Stimulated activated naive B cell treated with anti-CD40 and anti-IgM and Interleukin-4, amounts not matched to agents 10 μg/mL and 1 μg/mL and 100 μg/mL, for 72 hours (primary cell): ENCODE data around the gene CD79A.

Source experiments
- ATAC-seq, 2 donors: fragments of 150-1000 bp; cut with Tn5 transposase; replicated peaks; 2 replicates each; pipeline ENCODE4 v1.10.0; 2021; ENCODE audit warnings: moderate library complexity in 1 of 2
- DNase-seq: peaks from one replicate; pipeline ENCODE4 v3.0.0; 2021
- H3K27ac Mint-ChIP-seq: one replicate; pipeline ENCODE4 v1.8.0; 2022; ENCODE audit warnings: mild to moderate bottlenecking, mixed read lengths
- H3K27me3 Mint-ChIP-seq, 2 donors: one replicate each; pipeline ENCODE4 v1.8.0; 2022; ENCODE audit warnings: mixed read lengths in 2 of 2
- H3K36me3 Mint-ChIP-seq, 2 donors: one replicate each; pipeline ENCODE4 v1.8.0; 2022; ENCODE audit warnings: mixed read lengths in 2 of 2, mild to moderate bottlenecking in 1 of 2
- H3K4me1 Mint-ChIP-seq, 2 donors: one replicate each; pipeline ENCODE4 v1.8.0; 2022; ENCODE audit warnings: mixed read lengths in 2 of 2, mild to moderate bottlenecking in 1 of 2
- H3K4me3 Mint-ChIP-seq, 2 donors: one replicate each; pipeline ENCODE4 v1.8.0; 2022; ENCODE audit warnings: mild to moderate bottlenecking in 2 of 2, mixed read lengths in 2 of 2, moderate library complexity in 1 of 2
- H3K9me3 Mint-ChIP-seq, 2 donors: one replicate each; pipeline ENCODE4 v1.8.0; 2022; ENCODE audit warnings: mixed read lengths in 2 of 2, mild to moderate bottlenecking in 1 of 2

Gene CD79A

DNA sequence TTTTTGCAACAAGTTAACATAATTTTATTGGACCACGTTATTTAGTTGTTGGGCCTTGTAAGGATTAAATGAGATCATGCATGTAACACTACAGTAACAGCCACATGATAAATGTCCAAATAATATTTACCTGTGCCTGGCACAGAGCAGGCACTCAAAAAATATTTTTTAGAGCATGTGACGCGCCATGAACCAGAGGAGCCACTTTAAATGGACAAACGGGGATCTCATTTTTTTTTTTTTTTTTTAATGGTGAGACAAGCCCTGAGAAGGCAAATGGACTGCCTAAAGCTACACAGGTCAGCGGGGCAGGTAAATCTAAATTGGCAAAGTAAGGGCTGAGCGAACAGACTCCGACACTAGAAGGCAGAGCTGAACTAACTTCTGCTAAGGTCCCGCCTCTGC is 17.9 kb upstream of the CD79A start:
- peak overlapping the region; percentile 85 to 92 for H3K4me3 Mint-ChIP-seq
- peaks cover 35 to 39% of the 10 kb centered on the region in 2 donors for H3K36me3 Mint-ChIP-seq
- no peaks in the 10 kb centered on the region for H3K27me3 Mint-ChIP-seq
- no peak for ATAC-seq
- no peak for DNase-seq
- peak overlapping the region; percentile 98 for H3K27ac Mint-ChIP-seq
- peaks cover 23 to 38% of the 10 kb centered on the region in 2 donors for H3K4me1 Mint-ChIP-seq
- no peaks in the 10 kb centered on the region for H3K9me3 Mint-ChIP-seq

- no peaks in the 10 kb centered on the region for H3K9me3 Mint-ChIP-seq
- peak; percentile 97 for DNase-seq
- no peaks in the 10 kb centered on the region for H3K27me3 Mint-ChIP-seq
- H3K27ac Mint-ChIP-seq: peak within 1 kb of the TSS; percentile 98
- peaks cover 29 to 44% of the 10 kb centered on the region in 2 donors for H3K4me1 Mint-ChIP-seq
- peaks cover 41 to 45% of the 10 kb centered on the region in 2 donors for H3K36me3 Mint-ChIP-seq
- peak within 1 kb of the TSS; percentile 85 to 92 for H3K4me3 Mint-ChIP-seq
- peak; percentile 81 to 88 for ATAC-seq
Observed at GRCh38 chr19:41859618-41860418, 17.3 kb upstream of the CD79A start, which contains the start of gene RPS19. RPS19 (plus strand) TSS chr19:41860255; CDS start chr19:41860775, 520 bp downstream.

DNA sequence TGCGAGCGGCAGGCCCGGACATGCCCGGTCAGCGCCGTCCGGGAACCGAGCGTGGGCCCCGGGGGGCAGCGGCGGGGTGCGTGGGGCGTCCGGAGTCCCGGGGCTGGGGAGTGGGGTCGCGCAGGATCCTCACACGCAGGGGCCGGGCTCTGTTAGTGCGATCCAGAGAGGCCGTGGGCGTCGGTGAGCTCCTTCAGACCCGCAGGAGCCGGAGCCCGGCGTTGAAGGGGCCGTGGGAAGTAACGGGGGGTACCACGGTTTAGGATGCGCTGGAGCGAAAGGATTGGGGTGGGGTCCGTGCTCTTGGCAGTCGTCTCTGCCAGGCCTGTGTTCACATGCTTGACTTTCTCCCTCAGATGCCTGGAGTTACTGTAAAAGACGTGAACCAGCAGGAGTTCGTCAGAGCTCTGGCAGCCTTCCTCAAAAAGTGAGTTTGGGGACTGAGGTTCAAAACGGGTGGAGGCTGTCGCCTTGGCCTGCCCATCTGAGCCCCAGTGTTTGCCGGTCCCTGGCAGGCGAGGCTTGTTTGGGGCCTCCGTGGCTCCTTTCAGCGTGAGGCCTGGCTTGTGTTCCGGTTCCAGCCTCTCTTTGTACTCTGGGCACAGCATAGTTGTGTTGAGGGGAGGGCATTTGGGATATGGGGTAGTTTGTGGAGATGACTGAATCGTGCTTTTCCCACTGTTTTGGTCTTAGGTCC is 16.5 kb upstream of the CD79A start:
- Mint-ChIP-seq H3K4me1 (peaks cover 29 to 49% of the 10 kb centered on the region in 2 donors), H3K9me3 (no peaks in the 10 kb centered on the region), H3K36me3 (peaks cover 45 to 48% of the 10 kb centered on the region in 2 donors), H3K27me3 (no peaks in the 10 kb centered on the region), H3K4me3 (peak overlapping the region; percentile 85 to 92), H3K27ac (peak overlapping the region; percentile 98)
- DNase-seq: no peak
- no peak for ATAC-seq

- H3K4me1 Mint-ChIP-seq: peaks cover 31 to 54% of the 10 kb centered on the region in 2 donors
- H3K36me3 Mint-ChIP-seq: peaks cover 49 to 52% of the 10 kb centered on the region in 2 donors
- peak overlapping the region; percentile 85 to 92 for H3K4me3 Mint-ChIP-seq
- H3K27ac Mint-ChIP-seq: peak overlapping the region; percentile 98
- DNase-seq (no peak), ATAC-seq (no peak)
- H3K27me3 Mint-ChIP-seq: no peaks in the 10 kb centered on the region
- no peaks in the 10 kb centered on the region for H3K9me3 Mint-ChIP-seq
Observed at GRCh38 chr19:41861116-41861768, 15.8 kb upstream of the CD79A start.

DNA sequence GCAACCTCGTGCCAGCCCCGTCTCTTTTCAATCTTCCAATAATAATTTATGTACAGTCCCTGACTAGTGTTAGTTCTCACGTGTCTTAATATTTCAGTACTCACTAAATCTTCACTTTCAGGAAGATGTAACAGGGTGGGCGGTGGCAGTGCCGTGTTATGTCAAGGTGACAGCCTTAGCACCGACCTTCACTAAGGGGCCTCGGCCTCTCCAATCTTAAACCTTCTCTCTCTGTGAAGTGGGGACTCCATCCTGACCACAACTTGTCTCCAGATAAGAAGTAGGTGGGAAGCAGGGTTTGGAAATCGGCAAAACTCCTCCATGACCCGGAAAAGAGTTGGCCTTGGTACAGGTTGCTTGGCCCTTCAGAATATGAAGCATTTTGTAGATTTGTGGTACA is 15.2 kb upstream of the CD79A start:
- peak overlapping the region; percentile 85 to 92 for H3K4me3 Mint-ChIP-seq
- no peaks in the 10 kb centered on the region for H3K9me3 Mint-ChIP-seq
- peaks cover 51 to 55% of the 10 kb centered on the region in 2 donors for H3K36me3 Mint-ChIP-seq
- H3K27ac Mint-ChIP-seq: peak overlapping the region; percentile 98
- no peak for ATAC-seq
- no peak for DNase-seq
- no peaks in the 10 kb centered on the region for H3K27me3 Mint-ChIP-seq
- H3K4me1 Mint-ChIP-seq: peaks cover 33 to 60% of the 10 kb centered on the region in 2 donors

- no peaks in the 10 kb centered on the region for H3K27me3 Mint-ChIP-seq
- H3K27ac Mint-ChIP-seq: peak overlapping the region; percentile 89
- peak overlapping the region; percentile 85 to 92 for H3K4me3 Mint-ChIP-seq
- ATAC-seq (no peak), DNase-seq (no peak)
- peaks cover 51 to 55% of the 10 kb centered on the region in 2 donors for H3K36me3 Mint-ChIP-seq
- peaks cover 33 to 61% of the 10 kb centered on the region in 2 donors for H3K4me1 Mint-ChIP-seq
- no peaks in the 10 kb centered on the region for H3K9me3 Mint-ChIP-seq
Observed at GRCh38 chr19:41862445-41862986, 14.6 kb upstream of the CD79A start.

DNA sequence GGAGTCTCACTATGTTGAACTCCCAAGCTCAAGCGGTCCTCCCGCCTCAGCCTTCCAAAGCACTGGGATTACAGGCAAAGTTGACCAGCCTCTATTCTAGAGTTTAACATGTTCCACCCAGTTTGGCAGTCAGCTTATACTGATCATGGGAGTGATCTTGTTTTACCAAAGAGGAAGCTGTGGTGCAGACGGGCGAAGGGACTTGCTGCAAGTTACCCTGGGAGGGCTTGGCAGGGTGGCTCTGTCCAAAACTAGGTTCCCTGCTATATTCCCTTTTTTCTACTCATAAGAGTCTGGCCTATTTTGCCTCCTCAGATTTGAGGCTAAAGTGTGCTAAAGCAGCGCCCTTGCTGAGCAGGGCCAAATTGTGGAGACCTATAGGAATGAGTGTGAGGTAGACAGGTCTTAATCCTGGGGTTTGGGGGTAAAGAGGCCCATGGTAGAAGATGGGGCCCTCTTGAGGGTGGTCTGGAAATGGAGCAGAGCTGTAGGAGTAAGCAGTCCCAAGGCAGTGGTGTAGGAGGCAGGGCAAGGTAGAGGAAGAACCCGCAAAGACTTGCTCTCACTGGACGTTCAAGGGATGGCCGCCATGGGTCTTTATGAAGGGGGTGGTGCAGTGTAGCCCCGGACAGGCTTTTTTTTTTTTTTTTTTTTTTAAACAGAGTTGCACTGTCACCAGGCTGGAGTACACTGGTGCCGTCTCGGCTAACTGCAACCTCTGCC is 13.7 kb upstream of the CD79A start:
- Mint-ChIP-seq H3K4me1 (peaks cover 40 to 69% of the 10 kb centered on the region in 2 donors), H3K27ac (peak overlapping the region; percentile 89), H3K27me3 (no peaks in the 10 kb centered on the region), H3K9me3 (no peaks in the 10 kb centered on the region), H3K36me3 (peaks cover 58 to 62% of the 10 kb centered on the region in 2 donors), H3K4me3 (peak overlapping the region; percentile 85 to 92)
- DNase-seq (no peak), ATAC-seq (no peak)

DNA sequence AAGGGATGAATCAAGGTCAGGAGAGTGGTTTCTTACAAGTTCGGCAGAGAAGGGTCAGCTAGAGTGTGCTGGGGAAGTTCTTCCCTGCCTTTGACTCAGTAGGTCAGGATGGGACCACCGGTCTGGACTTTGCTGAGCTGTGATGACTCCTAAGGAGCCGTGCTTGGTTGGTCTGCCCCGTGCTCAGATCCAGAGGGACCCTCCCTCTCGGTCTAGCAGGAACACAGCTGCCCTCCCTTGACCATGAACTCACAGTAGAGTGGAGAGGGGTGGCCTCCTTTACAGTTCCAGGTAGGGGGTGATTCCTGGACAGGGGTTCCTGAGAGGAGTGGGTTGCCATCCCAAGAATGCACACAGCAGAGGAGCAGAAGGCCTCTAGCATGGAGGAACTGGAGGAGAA is 12.7 kb upstream of the CD79A start:
- Mint-ChIP-seq H3K9me3 (no peaks in the 10 kb centered on the region), H3K4me3 (peak overlapping the region; percentile 74 to 85), H3K27me3 (no peaks in the 10 kb centered on the region), H3K27ac (peak overlapping the region; percentile 89), H3K4me1 (peaks cover 46 to 79% of the 10 kb centered on the region in 2 donors), H3K36me3 (peaks cover 63 to 71% of the 10 kb centered on the region in 2 donors)
- DNase-seq (no peak), ATAC-seq (no peak)

DNA sequence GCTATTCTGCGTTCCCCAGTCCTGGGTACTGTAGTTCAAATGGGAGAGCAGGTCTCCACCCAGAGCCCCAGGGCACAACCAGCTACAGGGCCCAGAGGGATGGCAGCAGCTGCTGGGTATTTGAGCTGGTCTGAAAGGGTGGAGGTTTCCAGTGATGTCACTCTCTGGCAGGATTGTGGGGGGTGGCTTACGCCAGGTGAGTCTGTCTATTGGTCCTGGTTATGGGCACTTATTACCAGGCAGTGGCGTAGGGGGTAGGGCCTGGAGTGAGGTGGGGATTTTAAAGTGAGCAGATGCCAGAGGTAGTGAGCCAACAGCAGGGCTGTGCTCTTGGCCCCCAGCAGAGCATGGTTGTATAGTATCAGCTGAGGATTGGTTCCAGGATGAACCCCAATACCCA is 10.8 kb upstream of the CD79A start:
- Mint-ChIP-seq H3K27me3 (no peaks in the 10 kb centered on the region), H3K27ac (peak overlapping the region; percentile 89), H3K9me3 (no peaks in the 10 kb centered on the region), H3K4me3 (peak overlapping the region; percentile 65 to 68), H3K4me1 (peaks cover 58 to 90% of the 10 kb centered on the region in 2 donors), H3K36me3 (peaks cover 66 to 77% of the 10 kb centered on the region in 2 donors)
- DNase-seq (no peak), ATAC-seq (no peak)

- Mint-ChIP-seq H3K36me3 (peaks cover 61 to 72% of the 10 kb centered on the region in 2 donors), H3K27ac (peak overlapping the region; percentile 93), H3K4me1 (peaks cover 62 to 90% of the 10 kb centered on the region in 2 donors), H3K4me3 (peak overlapping the region; percentile 57 to 70), H3K27me3 (no peaks in the 10 kb centered on the region), H3K9me3 (no peaks in the 10 kb centered on the region)
- DNase-seq (no peak), ATAC-seq (no peak)
Observed at GRCh38 chr19:41868120-41868988, 8.7 kb upstream of the CD79A start.

GRCh38 chr19:41868989-41869300 is 8.1 kb upstream of the CD79A start:
- peaks cover 58 to 66% of the 10 kb centered on the region in 2 donors for H3K36me3 Mint-ChIP-seq
- peak overlapping the region; percentile 93 for H3K27ac Mint-ChIP-seq
- peaks cover 59 to 90% of the 10 kb centered on the region in 2 donors for H3K4me1 Mint-ChIP-seq
- peak overlapping the region in 1 of 2 donors; percentile 50 for H3K4me3 Mint-ChIP-seq
- no peak for DNase-seq
- ATAC-seq: no peak
- no peaks in the 10 kb centered on the region for H3K27me3 Mint-ChIP-seq
- no peaks in the 10 kb centered on the region for H3K9me3 Mint-ChIP-seq

- no peak for ATAC-seq
- Mint-ChIP-seq H3K36me3 (peaks cover 52 to 61% of the 10 kb centered on the region in 2 donors), H3K27me3 (no peaks in the 10 kb centered on the region), H3K4me3 (peak overlapping the region; percentile 48 to 55), H3K9me3 (no peaks in the 10 kb centered on the region), H3K27ac (peak overlapping the region; percentile 86), H3K4me1 (peaks cover 55 to 87% of the 10 kb centered on the region in 2 donors)
- no peak for DNase-seq
Observed at GRCh38 chr19:41869374-41869955, 7.6 kb upstream of the CD79A start.
